GM18526 (cell line): ENCODE data around the gene NAPG.

Experiments
- POLR2A ChIP-seq: IDR thresholded peaks from 3 replicates; pipeline ENCODE4 v1.6.1; 2011; ENCODE audit not compliant: insufficient read length; ENCODE audit errors: extremely low read depth

Gene NAPG

GRCh38 chr18:10526561-10526949 lies 728 bp downstream of the NAPG start:
- no peak for TF ChIP-seq POLR2A

DNA sequence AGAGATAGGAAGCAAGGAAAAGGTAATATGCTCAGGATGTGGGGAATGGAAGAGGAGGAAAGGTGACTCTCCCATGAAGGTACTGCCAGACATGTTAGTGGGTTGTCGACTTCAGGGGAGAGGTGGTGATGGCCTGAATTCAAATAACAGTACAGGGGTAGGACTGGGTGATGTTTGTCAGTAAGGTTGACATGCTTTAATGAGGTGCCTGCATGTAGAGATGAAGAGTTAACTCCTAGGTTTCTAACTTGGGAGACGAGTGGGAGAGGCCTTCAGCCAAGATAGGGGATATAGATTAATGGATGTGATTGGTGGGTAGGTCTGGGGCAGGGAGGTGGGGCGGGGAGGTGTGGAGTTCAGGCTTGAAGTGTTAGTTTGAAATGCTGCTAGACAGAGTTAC lies 2.6 kb downstream of the NAPG start:
- no peak for TF ChIP-seq POLR2A

GRCh38 chr18:10530002-10530401 lies 4.2 kb downstream of the NAPG start:
- TF ChIP-seq POLR2A, result no peak

- no peak for TF ChIP-seq POLR2A
Observed at GRCh38 chr18:10530852-10531251, 5.0 kb downstream of the NAPG start.

DNA sequence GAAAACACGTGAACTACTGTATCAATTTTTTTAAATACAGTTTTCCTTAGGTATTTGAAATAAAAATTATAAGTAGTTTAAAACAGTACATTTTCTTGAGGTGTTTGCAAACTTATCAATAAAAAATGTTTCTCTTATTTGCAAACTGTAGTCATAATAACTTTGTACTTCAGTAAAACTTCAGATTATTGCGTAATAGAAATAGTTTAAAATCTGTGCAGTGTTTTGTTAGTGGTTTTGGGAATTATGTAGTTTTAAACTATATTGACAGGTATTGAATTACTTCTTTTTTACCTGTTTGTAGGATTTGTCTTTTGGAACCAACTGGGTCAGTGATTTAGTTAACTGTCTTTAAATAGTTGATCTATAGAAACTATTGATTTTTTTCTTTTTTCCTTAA lies 7.3 kb downstream of the NAPG start:
- TF ChIP-seq POLR2A, result no peak

GRCh38 chr18:10536280-10536679 lies 10.5 kb downstream of the NAPG start:
- no peak for TF ChIP-seq POLR2A

DNA sequence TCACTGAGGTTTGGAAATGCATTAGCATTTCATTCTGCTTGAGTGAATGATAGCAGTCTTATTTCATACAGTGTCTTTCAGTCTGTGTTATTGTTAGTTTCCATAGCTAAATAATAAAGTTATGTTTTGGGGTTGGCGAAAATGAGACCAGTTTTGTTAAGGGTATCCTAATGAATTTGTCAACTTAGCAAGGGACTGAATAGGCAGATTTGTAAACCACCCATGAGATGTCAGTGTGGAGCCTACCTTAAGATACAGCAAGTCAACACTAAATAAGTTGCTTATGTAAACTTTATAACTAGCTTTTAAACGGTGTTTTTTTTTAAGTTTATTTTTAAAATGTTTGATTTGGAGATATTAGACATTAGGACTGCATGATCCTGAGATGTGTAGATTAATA lies 11.9 kb downstream of the NAPG start:
- no peak for TF ChIP-seq POLR2A

DNA sequence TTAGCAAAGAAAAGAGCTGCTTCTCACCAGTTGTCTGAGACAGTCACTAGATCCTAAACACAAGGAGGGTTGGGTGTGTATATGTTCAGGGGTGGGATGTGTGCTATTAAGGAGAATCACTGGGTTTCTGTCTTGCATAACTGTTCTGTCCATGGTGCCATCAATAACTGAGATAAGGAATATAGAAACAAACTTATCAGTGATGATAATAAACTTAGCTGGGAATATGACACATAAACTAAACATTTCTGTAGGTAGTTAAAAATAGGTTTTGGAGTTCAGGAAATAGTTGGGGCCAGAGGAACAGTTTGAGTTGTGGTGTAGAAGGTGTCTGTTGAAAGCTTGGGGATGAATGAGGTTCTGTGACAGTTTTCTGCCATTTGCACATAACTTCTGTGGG lies 17.4 kb downstream of the NAPG start:
- TF ChIP-seq POLR2A, result no peak

DNA sequence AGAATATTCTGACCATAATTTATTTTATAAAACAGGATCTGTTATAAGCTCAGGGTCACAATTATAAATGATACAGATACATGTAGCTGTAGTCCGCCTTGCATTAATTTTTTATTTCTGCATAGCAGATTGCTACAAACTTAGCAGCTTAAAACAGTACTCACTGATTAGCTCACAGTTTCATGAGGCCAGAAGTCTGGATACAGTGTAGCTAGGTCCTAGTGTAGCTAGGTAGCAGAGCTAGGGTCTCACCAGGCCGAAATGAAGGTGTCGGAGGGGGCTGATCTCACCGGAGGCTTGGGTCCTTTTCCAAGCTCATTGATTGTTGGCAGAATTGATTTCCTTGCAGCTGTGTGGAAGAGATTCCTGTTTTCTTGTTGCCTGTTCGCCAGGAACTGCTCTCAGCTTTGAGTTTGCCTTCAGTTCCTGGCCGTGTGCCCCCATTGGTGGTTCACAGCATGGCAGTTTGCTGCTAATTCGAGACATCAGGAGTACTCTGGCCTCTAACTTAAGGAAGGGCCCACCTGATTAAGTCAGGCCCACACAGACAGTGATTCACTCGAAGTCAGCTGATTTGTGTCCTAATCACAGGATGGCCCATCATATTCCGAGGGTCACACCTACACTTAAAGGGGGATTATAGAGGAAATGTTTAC lies 18.4 kb downstream of the NAPG start:
- no peak for TF ChIP-seq POLR2A

DNA sequence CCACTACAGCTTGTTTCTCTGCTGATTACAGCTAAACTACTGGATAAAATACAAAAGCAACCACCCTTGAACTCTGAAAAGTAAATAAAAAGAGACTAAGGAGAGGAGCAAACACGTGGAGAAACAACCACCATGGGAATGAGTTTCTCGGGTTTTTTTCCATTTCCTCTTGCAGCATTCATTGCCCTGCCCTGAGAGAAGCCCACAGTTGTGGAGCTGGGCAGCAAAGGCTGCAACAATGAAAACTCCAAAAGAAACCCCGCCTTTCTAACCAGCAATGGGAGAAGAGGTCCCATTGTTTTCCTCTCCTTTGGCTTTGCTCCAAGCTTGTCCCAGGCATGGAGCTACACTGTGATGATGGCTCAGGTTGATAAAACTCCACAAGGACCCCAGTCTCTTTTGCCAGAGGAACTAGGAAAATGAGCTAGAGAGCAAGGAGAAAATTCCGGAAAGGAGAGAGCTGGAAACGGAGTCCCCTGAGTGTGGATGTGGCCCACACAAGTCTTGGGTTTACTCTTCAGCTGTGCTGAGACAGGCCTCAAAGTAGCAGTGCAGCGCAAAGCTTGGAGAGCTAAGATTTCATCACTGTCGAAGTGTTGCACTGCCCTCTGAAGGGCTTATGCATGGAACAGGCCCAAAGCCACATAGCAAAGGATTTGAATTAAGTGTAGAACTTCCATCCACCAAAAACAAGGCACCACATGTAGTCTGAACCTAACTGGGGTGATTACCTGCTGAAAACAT lies 20.9 kb downstream of the NAPG start:
- TF ChIP-seq POLR2A, result no peak

DNA sequence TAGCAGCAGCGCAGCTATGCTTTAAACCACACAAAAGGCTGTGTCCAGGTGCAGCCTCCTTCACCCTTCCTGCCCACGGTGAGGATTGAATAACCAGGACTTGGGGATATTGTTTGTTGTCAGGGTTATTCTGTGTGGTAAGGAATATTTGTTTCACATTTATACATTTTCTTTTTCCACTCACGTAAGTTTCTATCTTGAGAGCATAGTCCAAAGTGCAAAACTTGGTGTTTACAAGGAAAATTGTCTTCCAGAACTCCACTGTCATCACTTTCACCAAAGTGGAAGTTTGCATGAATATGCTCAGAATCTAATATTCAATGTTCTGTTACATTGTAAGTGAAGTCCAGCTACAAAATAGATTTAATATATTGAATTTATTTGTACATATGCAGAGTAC lies 26.4 kb downstream of the NAPG start:
- TF ChIP-seq POLR2A, result no peak

DNA sequence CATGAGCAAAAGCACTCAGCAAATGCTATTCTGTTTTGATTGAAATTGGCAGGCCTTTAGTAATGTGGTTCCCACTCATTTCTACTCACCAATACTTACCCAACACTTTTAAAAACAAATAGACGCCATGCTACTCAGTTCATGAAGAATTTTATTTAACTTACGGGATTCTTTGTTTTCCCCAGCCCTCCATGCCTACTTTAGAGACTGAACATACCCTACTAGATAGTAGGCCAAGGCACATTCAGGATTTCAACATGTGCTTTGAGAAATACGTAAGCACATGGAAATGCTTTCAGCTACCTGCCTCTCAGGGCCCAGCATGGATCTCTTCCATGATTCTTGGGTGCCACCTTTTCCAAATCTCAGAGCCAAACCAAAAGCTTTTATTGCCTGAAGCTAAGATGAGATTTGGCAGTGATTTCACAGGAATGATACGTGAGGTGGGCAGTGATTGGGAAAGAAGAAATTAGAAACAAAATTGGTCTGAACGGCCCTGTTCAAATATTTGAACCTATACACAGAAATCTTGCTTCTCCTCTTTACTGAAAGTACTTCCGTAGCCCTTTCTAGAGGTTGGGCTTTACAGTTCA lies 31.4 kb downstream of the NAPG start:
- TF ChIP-seq POLR2A, result no peak

DNA sequence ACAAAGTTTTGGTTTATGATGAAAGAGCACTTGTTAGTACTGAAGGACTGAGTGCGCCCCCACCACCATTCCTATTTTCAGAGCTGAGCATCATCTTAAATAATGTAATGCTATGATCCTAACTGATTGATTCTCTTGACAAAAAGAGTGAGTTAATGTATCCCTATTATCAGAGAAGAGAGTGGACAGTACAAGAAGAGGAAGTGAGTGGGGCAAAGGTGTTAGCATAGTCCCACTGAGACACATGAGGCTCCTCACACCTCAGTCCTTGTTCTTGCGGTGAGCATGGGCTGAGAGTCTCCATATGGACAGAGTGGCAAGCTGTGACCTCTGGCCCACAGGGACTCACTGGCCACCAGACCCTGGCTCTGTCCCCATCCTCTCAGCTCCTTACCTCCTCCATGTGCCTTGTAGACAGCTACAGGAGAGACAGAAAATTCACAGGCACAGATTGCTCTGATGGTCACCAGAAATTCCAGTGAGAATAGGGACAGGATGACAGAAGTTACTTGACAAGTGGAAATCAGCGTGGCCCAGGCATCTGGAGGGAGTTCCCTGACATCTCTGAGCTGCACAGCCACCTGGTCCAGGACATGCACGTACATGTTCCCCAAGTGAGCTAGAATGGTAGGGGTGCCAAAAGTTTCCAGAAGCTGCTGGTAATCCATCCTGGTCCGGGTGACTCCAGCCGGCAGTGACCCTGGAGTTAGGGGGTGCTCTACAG lies 32.6 kb downstream of the NAPG start:
- no peak for TF ChIP-seq POLR2A

GRCh38 chr18:10558967-10559298 lies 33.1 kb downstream of the NAPG start:
- no peak for TF ChIP-seq POLR2A

DNA sequence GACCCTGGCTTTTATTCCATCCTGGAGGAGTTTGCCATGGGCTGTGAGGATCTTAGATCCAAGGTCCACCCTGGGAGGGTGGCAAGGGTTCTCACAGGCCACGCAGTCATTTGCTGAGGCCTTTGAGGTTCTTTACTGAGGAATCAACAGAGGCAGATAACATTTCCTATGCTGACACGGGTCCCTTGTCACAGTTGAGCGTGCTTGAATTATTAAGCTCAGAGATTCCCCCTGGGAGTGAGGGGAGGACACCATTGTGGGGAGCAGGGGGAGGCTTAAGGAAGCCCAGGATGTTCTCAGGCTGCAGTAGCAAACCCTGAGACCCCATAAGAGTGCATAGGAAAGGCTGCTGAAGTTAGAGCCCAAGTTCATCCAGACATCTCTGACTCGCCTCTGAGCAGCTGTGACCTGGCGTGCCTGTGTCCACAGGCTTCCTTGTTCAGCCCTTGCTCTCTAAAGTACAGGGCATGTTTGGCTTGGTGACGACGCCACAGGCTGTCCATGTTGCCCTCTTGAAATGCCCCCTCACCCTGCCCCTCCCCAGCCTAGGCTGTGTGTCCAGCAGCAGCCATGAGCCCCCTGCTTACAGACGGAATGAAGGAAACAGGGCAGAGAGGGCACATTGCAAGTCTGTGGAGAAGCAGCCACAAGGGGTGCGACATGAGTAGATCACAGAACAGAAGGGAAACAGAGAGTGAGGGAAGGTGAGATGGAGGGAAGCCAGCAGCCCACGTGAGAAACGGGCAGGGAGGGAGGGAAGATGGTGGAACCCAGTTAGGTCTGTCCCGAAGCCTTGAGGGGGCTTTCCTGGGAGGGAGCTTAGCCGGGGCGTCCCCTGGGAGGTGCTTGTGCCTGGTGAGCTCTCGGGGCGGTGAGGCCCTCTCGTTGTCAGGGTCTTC lies 34.0 kb downstream of the NAPG start:
- TF ChIP-seq POLR2A, result no peak

DNA sequence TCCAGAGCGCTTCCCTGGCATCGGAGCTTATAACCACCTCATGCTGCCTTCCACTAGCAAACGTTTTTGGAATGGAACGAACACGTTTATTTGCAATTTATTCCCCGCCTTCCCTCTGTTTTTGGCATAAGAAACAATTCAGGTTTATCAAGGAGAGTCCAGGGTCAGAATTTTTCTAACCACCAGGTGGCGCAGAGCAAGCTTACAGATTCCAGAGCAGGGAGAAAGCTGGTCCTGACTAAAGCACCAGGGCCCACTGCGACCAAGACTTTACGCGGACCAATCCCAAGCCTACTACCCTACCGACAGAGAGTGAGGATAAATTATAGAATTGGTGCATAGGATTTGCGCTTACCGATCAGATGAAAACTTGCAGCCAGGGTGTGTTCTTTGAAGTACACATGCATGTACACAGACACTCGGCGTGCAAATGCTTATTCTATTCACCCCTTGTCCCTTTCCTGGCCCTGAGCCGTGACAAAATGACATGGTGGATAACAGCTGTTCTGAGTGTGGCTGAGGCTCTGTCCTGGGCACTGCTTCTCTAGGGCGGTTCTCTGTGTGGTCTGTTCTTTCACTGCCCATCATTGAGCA lies 34.7 kb downstream of the NAPG start:
- TF ChIP-seq POLR2A, result no peak
